Measurements from ENCODE around the gene ATE1.

GRCh38 chr10:121886997-121887622 is 40.7 kb downstream of the ATE1 start:
- TF ChIP-seq CTCF (IDR thresholded peaks at IDR 0.05; ENCODE audit: poor library complexity), result peak; percentile 90
- TF ChIP-seq EZH2phosphoT487 (IDR thresholded peaks at IDR 0.05; ENCODE audit: low read depth, severe bottlenecking, unreplicated experiment), result no peak
- no peak for TF ChIP-seq EZH2 (IDR thresholded peaks at IDR 0.05; ENCODE audit: borderline replicate concordance)

All from hepatocyte (in vitro differentiated cells).